ENCODE results near the gene COL21A1. TPM values are rescaled to one million over a fixed set of nuclear protein-coding genes. Genes with fewer than 3 reads are reported as not detected.

Gene COL21A1
- total and polyA plus RNA-seq, 2 of the 4 experiments (the other 2 are of a cell fraction), result 0.05 TPM; not detected in 1

DNA sequence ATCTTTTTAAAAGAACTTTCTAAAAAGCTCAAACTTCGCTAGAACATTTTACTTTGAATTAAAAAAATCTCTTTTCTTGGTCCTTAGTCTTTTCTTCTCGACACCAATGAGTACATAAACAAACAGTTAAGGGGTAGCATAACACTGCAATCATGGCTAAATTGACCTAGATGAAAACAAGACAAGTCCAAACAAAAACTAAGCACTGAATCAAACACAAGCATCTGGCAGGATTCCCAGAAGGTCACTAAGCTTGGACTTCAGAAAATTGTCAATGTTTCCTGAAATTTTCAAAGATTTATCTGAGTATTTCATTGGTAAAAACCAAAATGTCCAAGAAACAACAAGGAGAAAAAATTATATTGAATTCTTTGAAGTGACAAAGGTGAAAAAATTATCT is 5.0 kb downstream of the COL21A1 start:
- H3K4me2 ChIP-seq (ENCODE audit: low read depth, low read length), result no peak overlapping the region
- in situ Hi-C loops (cut with MboI; ENCODE audit: low sequenced_read_pairs), result no loop called here

More for the DNA sequence above, 5.0 kb downstream of the COL21A1 start:
- no peak overlapping the region for H3K18ac ChIP-seq (ENCODE audit: low read depth, low read length)
- H3K9me1 ChIP-seq (ENCODE audit: insufficient read depth, low read length), result no peaks in the 10 kb centered on the region
- CTCF ChIA-PET, result no interaction called here
- no peak overlapping the region for H2BK20ac ChIP-seq (ENCODE audit: low read depth, low read length)
- no peak overlapping the region for H3K23ac ChIP-seq (ENCODE audit: low read depth, low read length)
- H3K36me3 ChIP-seq (ENCODE audit: control insufficient read depth, insufficient read depth, low read length), result no peaks in the 10 kb centered on the region
- POLR2A ChIA-PET (ENCODE audit: unreplicated experiment), result no interaction called here
- H4K5ac ChIP-seq (ENCODE audit: low read depth, low read length), result no peak overlapping the region
- dilution Hi-C loops (cut with HindIII; ENCODE audit: low sequenced_read_pairs, unreplicated experiment) (no loop called here), intact Hi-C loops (cut with micrococcal nuclease) (no loop called here)
- WGBS, 2 experiments (ENCODE audit: extremely low coverage in 2 of 2, insufficient read length in 1 of 2), result no CpG with 5 or more reads among the region's 2 CpGs
- no peaks in the 10 kb centered on the region for H3K4me1 ChIP-seq (ENCODE audit: control insufficient read depth, insufficient read depth, low read length)
- H3K14ac ChIP-seq (replicated peaks; ENCODE audit: low read depth, low read length), result no peak overlapping the region
- no peak overlapping the region for H2AK5ac ChIP-seq (ENCODE audit: low read depth, low read length)
- H2AFZ ChIP-seq (replicated peaks; ENCODE audit: low read length, poor library complexity), result no peak overlapping the region
- H2BK15ac ChIP-seq (ENCODE audit: low read depth, low read length), result no peak overlapping the region
- no peaks in the 10 kb centered on the region for H3K79me1 ChIP-seq (ENCODE audit: low read depth in 1 of 2, low read length in 2 of 2)
- no peak for ATAC-seq (ENCODE audit: low read depth)
- H3K4ac ChIP-seq (ENCODE audit: low read depth, low read length), result no peak overlapping the region
- no peak overlapping the region for H3K9ac ChIP-seq (ENCODE audit: low read depth, low read length)
- H3K27me3 ChIP-seq (ENCODE audit: control insufficient read depth, insufficient read depth, low read length), result peaks cover 7% of the 10 kb centered on the region
- H4K20me1 ChIP-seq (ENCODE audit: insufficient read depth, low read length), result no peaks in the 10 kb centered on the region
- no TSS peak for BruUV-seq (replicated peaks)
- TF ChIP-seq CHD1 (IDR thresholded peaks at IDR 0.05; ENCODE audit: low read depth, low read length) (no peak), MAFK (IDR thresholded peaks at IDR 0.05; ENCODE audit: low read depth, low read length) (no peak), FOS (IDR thresholded peaks at IDR 0.05; ENCODE audit: low read depth, low read length) (no peak), MXI1 (IDR thresholded peaks at IDR 0.05; ENCODE audit: borderline replicate concordance, low read depth, low read length) (no peak)
- TF ChIP-seq, protein P1, sequence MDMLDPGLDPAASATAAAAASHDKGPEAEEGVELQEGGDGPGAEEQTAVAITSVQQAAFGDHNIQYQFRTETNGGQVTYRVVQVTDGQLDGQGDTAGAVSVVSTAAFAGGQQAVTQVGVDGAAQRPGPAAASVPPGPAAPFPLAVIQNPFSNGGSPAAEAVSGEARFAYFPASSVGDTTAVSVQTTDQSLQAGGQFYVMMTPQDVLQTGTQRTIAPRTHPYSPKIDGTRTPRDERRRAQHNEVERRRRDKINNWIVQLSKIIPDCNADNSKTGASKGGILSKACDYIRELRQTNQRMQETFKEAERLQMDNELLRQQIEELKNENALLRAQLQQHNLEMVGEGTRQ (IDR thresholded peaks at IDR 0.05; ENCODE audit: low read depth, low read length), result no peak
- no peak overlapping the region for H2BK5ac ChIP-seq (ENCODE audit: low read depth, low read length, poor library complexity, severe bottlenecking)
- H2AK9ac ChIP-seq (replicated peaks; ENCODE audit: low read depth, low read length, poor library complexity), result no peak overlapping the region
- H2BK120ac ChIP-seq (ENCODE audit: low read depth, low read length), result no peak overlapping the region
- no peak overlapping the region for H3K56ac ChIP-seq (ENCODE audit: extremely low read depth, insufficient read depth, low read length)
- no peak overlapping the region for H4K91ac ChIP-seq (ENCODE audit: insufficient read depth, low read depth, low read length)
- no peaks in the 10 kb centered on the region for H3K9me3 ChIP-seq (ENCODE audit: control insufficient read depth, insufficient read depth, low read length)
- no peak overlapping the region for H3K27ac ChIP-seq (ENCODE audit: insufficient read depth, low read length)
- no peak overlapping the region for H4K8ac ChIP-seq (ENCODE audit: low read depth in 2 of 2, low read length in 2 of 2)
- no peak overlapping the region for H3K4me3 ChIP-seq (ENCODE audit: insufficient read depth, low read depth, low read length)
- DNase-seq, result no peak

All from IMR-90 (cell line).